Hepatocyte (in vitro differentiated cells): ENCODE measurements around the gene PAK1IP1.

Source experiments
- EZH2 ChIP-seq: fragments of 200-600 bp; sonication (generic); IDR thresholded peaks from 2 replicates; pipeline ENCODE4 v1.6.1; 2016; ENCODE audit warnings: antibody characterized with exemption, mild to moderate bottlenecking, borderline replicate concordance
- TF ChIP-seq, protein P1 (sequence below): fragments of 200-600 bp; sonication (generic); IDR thresholded peaks from 2 replicates; pipeline ENCODE4 v1.5.1; 2016; ENCODE audit warnings: antibody characterized with exemption, mild to moderate bottlenecking; ENCODE audit not compliant: poor library complexity

DNA sequence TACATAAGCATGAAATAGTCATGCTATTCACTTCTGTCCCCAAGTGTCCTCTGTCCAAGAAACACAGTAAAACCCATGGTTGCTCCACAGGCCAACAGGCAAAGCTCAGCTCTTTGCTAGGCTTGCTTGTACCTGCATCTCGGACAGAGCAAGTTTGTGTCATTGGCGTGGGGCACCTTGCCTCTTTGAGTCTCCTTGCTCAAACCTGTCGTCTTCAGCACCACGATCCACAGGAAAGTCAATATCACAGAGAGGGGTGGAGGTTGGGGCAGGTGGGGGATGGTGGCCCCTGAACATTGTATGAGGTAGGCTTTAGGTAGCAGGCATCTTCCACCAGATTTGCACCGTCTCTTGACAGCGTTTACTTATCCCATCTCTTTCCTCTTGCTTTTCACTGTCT, 48.7 kb downstream of the PAK1IP1 start:
- TF ChIP-seq, protein P1, sequence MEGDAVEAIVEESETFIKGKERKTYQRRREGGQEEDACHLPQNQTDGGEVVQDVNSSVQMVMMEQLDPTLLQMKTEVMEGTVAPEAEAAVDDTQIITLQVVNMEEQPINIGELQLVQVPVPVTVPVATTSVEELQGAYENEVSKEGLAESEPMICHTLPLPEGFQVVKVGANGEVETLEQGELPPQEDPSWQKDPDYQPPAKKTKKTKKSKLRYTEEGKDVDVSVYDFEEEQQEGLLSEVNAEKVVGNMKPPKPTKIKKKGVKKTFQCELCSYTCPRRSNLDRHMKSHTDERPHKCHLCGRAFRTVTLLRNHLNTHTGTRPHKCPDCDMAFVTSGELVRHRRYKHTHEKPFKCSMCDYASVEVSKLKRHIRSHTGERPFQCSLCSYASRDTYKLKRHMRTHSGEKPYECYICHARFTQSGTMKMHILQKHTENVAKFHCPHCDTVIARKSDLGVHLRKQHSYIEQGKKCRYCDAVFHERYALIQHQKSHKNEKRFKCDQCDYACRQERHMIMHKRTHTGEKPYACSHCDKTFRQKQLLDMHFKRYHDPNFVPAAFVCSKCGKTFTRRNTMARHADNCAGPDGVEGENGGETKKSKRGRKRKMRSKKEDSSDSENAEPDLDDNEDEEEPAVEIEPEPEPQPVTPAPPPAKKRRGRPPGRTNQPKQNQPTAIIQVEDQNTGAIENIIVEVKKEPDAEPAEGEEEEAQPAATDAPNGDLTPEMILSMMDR: no peak
- TF ChIP-seq EZH2: no peak
